Measurements from ENCODE around the gene EDNRB.

EDNRB gene

GRCh38 chr13:77915686-77916085 lies 2.9 kb downstream of the EDNRB start:
- H3K9me3 ChIP-seq (ENCODE audit: control insufficient read depth, insufficient read depth, low read length), result no peaks in the 10 kb centered on the region
- no peaks in the 10 kb centered on the region for H3K36me3 ChIP-seq (ENCODE audit: control insufficient read depth, insufficient read depth, low read length)
- no peak overlapping the region for H3K9ac ChIP-seq (ENCODE audit: low read depth, low read length)
- H3K4me1 ChIP-seq (ENCODE audit: control insufficient read depth, insufficient read depth, low read length), result peaks cover 7% of the 10 kb centered on the region
- H3K4me3 ChIP-seq (ENCODE audit: low read depth, low read length), result peak overlapping the region; percentile 90
- H3K27me3 ChIP-seq (ENCODE audit: control insufficient read depth, insufficient read depth, low read length), result peaks cover 16% of the 10 kb centered on the region

GRCh38 chr13:77913003-77913402 lies 5.6 kb downstream of the EDNRB start:
- Histone ChIP-seq H3K9ac (ENCODE audit: low read depth, low read length) (no peak overlapping the region), H3K27me3 (ENCODE audit: control insufficient read depth, insufficient read depth, low read length) (peaks cover 8% of the 10 kb centered on the region), H3K9me3 (ENCODE audit: control insufficient read depth, insufficient read depth, low read length) (no peaks in the 10 kb centered on the region), H3K4me1 (ENCODE audit: control insufficient read depth, insufficient read depth, low read length) (peaks cover 7% of the 10 kb centered on the region), H3K4me3 (ENCODE audit: low read depth, low read length) (no peak overlapping the region), H3K36me3 (ENCODE audit: control insufficient read depth, insufficient read depth, low read length) (no peaks in the 10 kb centered on the region)

GRCh38 chr13:77911751-77912150 lies 6.9 kb downstream of the EDNRB start:
- no peaks in the 10 kb centered on the region for H3K36me3 ChIP-seq (ENCODE audit: control insufficient read depth, insufficient read depth, low read length)
- H3K9me3 ChIP-seq (ENCODE audit: control insufficient read depth, insufficient read depth, low read length), result no peaks in the 10 kb centered on the region
- H3K4me1 ChIP-seq (ENCODE audit: control insufficient read depth, insufficient read depth, low read length), result peaks cover 5% of the 10 kb centered on the region
- H3K9ac ChIP-seq (ENCODE audit: low read depth, low read length), result no peak overlapping the region
- no peaks in the 10 kb centered on the region for H3K27me3 ChIP-seq (ENCODE audit: control insufficient read depth, insufficient read depth, low read length)
- H3K4me3 ChIP-seq (ENCODE audit: low read depth, low read length), result no peak overlapping the region

GRCh38 chr13:77909827-77910226 lies 8.8 kb downstream of the EDNRB start:
- Histone ChIP-seq H3K4me1 (ENCODE audit: control insufficient read depth, insufficient read depth, low read length) (no peaks in the 10 kb centered on the region), H3K4me3 (ENCODE audit: low read depth, low read length) (no peak overlapping the region), H3K27me3 (ENCODE audit: control insufficient read depth, insufficient read depth, low read length) (no peaks in the 10 kb centered on the region), H3K9me3 (ENCODE audit: control insufficient read depth, insufficient read depth, low read length) (no peaks in the 10 kb centered on the region), H3K36me3 (ENCODE audit: control insufficient read depth, insufficient read depth, low read length) (no peaks in the 10 kb centered on the region), H3K9ac (ENCODE audit: low read depth, low read length) (no peak overlapping the region)

- no peak overlapping the region for H3K9ac ChIP-seq (ENCODE audit: low read depth, low read length)
- no peak overlapping the region for H3K4me3 ChIP-seq (ENCODE audit: low read depth, low read length)
- no peaks in the 10 kb centered on the region for H3K4me1 ChIP-seq (ENCODE audit: control insufficient read depth, insufficient read depth, low read length)
- H3K27me3 ChIP-seq (ENCODE audit: control insufficient read depth, insufficient read depth, low read length), result no peaks in the 10 kb centered on the region
- H3K36me3 ChIP-seq (ENCODE audit: control insufficient read depth, insufficient read depth, low read length), result no peaks in the 10 kb centered on the region
- peaks cover 3% of the 10 kb centered on the region for H3K9me3 ChIP-seq (ENCODE audit: control insufficient read depth, insufficient read depth, low read length)
These were observed 10.1 kb downstream of the EDNRB start for GRCh38 chr13:77908531-77908930.

GRCh38 chr13:77907666-77908341 lies 10.8 kb downstream of the EDNRB start:
- no peak overlapping the region for H3K9ac ChIP-seq (ENCODE audit: low read depth, low read length)
- H3K9me3 ChIP-seq (ENCODE audit: control insufficient read depth, insufficient read depth, low read length), result peaks cover 9% of the 10 kb centered on the region
- no peak overlapping the region for H3K4me3 ChIP-seq (ENCODE audit: low read depth, low read length)
- no peaks in the 10 kb centered on the region for H3K27me3 ChIP-seq (ENCODE audit: control insufficient read depth, insufficient read depth, low read length)
- H3K4me1 ChIP-seq (ENCODE audit: control insufficient read depth, insufficient read depth, low read length), result no peaks in the 10 kb centered on the region
- H3K36me3 ChIP-seq (ENCODE audit: control insufficient read depth, insufficient read depth, low read length), result no peaks in the 10 kb centered on the region

GRCh38 chr13:77904031-77904430 lies 14.6 kb downstream of the EDNRB start:
- Histone ChIP-seq H3K27me3 (ENCODE audit: control insufficient read depth, insufficient read depth, low read length) (no peaks in the 10 kb centered on the region), H3K9ac (ENCODE audit: low read depth, low read length) (no peak overlapping the region), H3K9me3 (ENCODE audit: control insufficient read depth, insufficient read depth, low read length) (peaks cover 11% of the 10 kb centered on the region), H3K4me3 (ENCODE audit: low read depth, low read length) (no peak overlapping the region), H3K4me1 (ENCODE audit: control insufficient read depth, insufficient read depth, low read length) (no peaks in the 10 kb centered on the region), H3K36me3 (ENCODE audit: control insufficient read depth, insufficient read depth, low read length) (peaks cover 5% of the 10 kb centered on the region)

GRCh38 chr13:77903435-77903834 lies 15.2 kb downstream of the EDNRB start:
- Histone ChIP-seq H3K27me3 (ENCODE audit: control insufficient read depth, insufficient read depth, low read length) (no peaks in the 10 kb centered on the region), H3K9ac (ENCODE audit: low read depth, low read length) (no peak overlapping the region), H3K4me1 (ENCODE audit: control insufficient read depth, insufficient read depth, low read length) (no peaks in the 10 kb centered on the region), H3K4me3 (ENCODE audit: low read depth, low read length) (no peak overlapping the region), H3K36me3 (ENCODE audit: control insufficient read depth, insufficient read depth, low read length) (peaks cover 5% of the 10 kb centered on the region), H3K9me3 (ENCODE audit: control insufficient read depth, insufficient read depth, low read length) (peaks cover 11% of the 10 kb centered on the region)

- H3K9me3 ChIP-seq (ENCODE audit: control insufficient read depth, insufficient read depth, low read length), result peaks cover 11% of the 10 kb centered on the region
- peaks cover 5% of the 10 kb centered on the region for H3K36me3 ChIP-seq (ENCODE audit: control insufficient read depth, insufficient read depth, low read length)
- no peak overlapping the region for H3K9ac ChIP-seq (ENCODE audit: low read depth, low read length)
- no peaks in the 10 kb centered on the region for H3K4me1 ChIP-seq (ENCODE audit: control insufficient read depth, insufficient read depth, low read length)
- no peaks in the 10 kb centered on the region for H3K27me3 ChIP-seq (ENCODE audit: control insufficient read depth, insufficient read depth, low read length)
- H3K4me3 ChIP-seq (ENCODE audit: low read depth, low read length), result no peak overlapping the region
These were observed 16.2 kb downstream of the EDNRB start for GRCh38 chr13:77902319-77902963.

GRCh38 chr13:77898097-77898496 lies 20.5 kb downstream of the EDNRB start:
- peaks cover 5% of the 10 kb centered on the region for H3K36me3 ChIP-seq (ENCODE audit: control insufficient read depth, insufficient read depth, low read length)

GRCh38 chr13:77896977-77897376 lies 21.7 kb downstream of the EDNRB start:
- Histone ChIP-seq H3K27me3 (ENCODE audit: control insufficient read depth, insufficient read depth, low read length) (no peaks in the 10 kb centered on the region), H3K9me3 (ENCODE audit: control insufficient read depth, insufficient read depth, low read length) (no peaks in the 10 kb centered on the region), H3K9ac (ENCODE audit: low read depth, low read length) (no peak overlapping the region), H3K4me3 (ENCODE audit: low read depth, low read length) (no peak overlapping the region), H3K36me3 (ENCODE audit: control insufficient read depth, insufficient read depth, low read length) (no peaks in the 10 kb centered on the region), H3K4me1 (ENCODE audit: control insufficient read depth, insufficient read depth, low read length) (peaks cover 3% of the 10 kb centered on the region)

More at GRCh38 chr13:77898097-77898496, 20.5 kb downstream of the EDNRB start:
- Histone ChIP-seq H3K9me3 (ENCODE audit: control insufficient read depth, insufficient read depth, low read length) (peaks cover 5% of the 10 kb centered on the region), H3K9ac (ENCODE audit: low read depth, low read length) (no peak overlapping the region), H3K27me3 (ENCODE audit: control insufficient read depth, insufficient read depth, low read length) (no peaks in the 10 kb centered on the region), H3K4me3 (ENCODE audit: low read depth, low read length) (no peak overlapping the region), H3K4me1 (ENCODE audit: control insufficient read depth, insufficient read depth, low read length) (peaks cover 2% of the 10 kb centered on the region)

- Histone ChIP-seq H3K4me3 (ENCODE audit: low read depth, low read length) (no peak overlapping the region), H3K4me1 (ENCODE audit: control insufficient read depth, insufficient read depth, low read length) (peaks cover 3% of the 10 kb centered on the region), H3K9me3 (ENCODE audit: control insufficient read depth, insufficient read depth, low read length) (no peaks in the 10 kb centered on the region), H3K9ac (ENCODE audit: low read depth, low read length) (no peak overlapping the region), H3K36me3 (ENCODE audit: control insufficient read depth, insufficient read depth, low read length) (no peaks in the 10 kb centered on the region), H3K27me3 (ENCODE audit: control insufficient read depth, insufficient read depth, low read length) (no peaks in the 10 kb centered on the region)
These were observed 22.1 kb downstream of the EDNRB start for GRCh38 chr13:77896536-77896935.
